Activated naive CD4-positive, alpha-beta T cell treated with anti-CD3 and anti-CD28 coated beads, Interleukin-2, amount 50 U/mL, for 24 hours (primary cell): ENCODE data around the gene HS6ST3.

Experiments used
- H3K27ac Mint-ChIP-seq: one replicate; pipeline ENCODE4 v1.8.0; 2021; ENCODE audit warnings: mild to moderate bottlenecking, mixed read lengths
- H3K27me3 Mint-ChIP-seq: one replicate; pipeline ENCODE4 v1.8.0; 2021; ENCODE audit warnings: mixed read lengths
- H3K36me3 Mint-ChIP-seq: one replicate; pipeline ENCODE4 v1.8.0; 2021; ENCODE audit warnings: mixed read lengths
- H3K4me1 Mint-ChIP-seq: one replicate; pipeline ENCODE4 v1.8.0; 2021; ENCODE audit warnings: mixed read lengths
- H3K4me3 Mint-ChIP-seq: one replicate; pipeline ENCODE4 v1.8.0; 2021; ENCODE audit warnings: mild to moderate bottlenecking, mixed read lengths
- H3K9me3 Mint-ChIP-seq: one replicate; pipeline ENCODE4 v1.8.0; 2021; ENCODE audit warnings: mixed read lengths

HS6ST3 gene

GRCh38 chr13:96783511-96783910 is 693.6 kb downstream of the HS6ST3 start:
- H3K4me3 Mint-ChIP-seq, result no peak overlapping the region
- H3K36me3 Mint-ChIP-seq, result no peaks in the 10 kb centered on the region
- no peaks in the 10 kb centered on the region for H3K4me1 Mint-ChIP-seq
- no peaks in the 10 kb centered on the region for H3K27me3 Mint-ChIP-seq
- peaks cover 19% of the 10 kb centered on the region for H3K9me3 Mint-ChIP-seq
- H3K27ac Mint-ChIP-seq, result no peak overlapping the region

GRCh38 chr13:96785986-96786385 is 696.1 kb downstream of the HS6ST3 start:
- Mint-ChIP-seq H3K4me3 (no peak overlapping the region), H3K9me3 (peaks cover 12% of the 10 kb centered on the region), H3K27ac (no peak overlapping the region), H3K4me1 (no peaks in the 10 kb centered on the region), H3K36me3 (no peaks in the 10 kb centered on the region), H3K27me3 (no peaks in the 10 kb centered on the region)

- Mint-ChIP-seq H3K27me3 (no peaks in the 10 kb centered on the region), H3K4me1 (no peaks in the 10 kb centered on the region), H3K9me3 (peaks cover 7% of the 10 kb centered on the region), H3K4me3 (no peak overlapping the region), H3K27ac (no peak overlapping the region), H3K36me3 (no peaks in the 10 kb centered on the region)
These were observed 702.3 kb downstream of the HS6ST3 start for GRCh38 chr13:96792188-96792587.

- H3K36me3 Mint-ChIP-seq, result no peaks in the 10 kb centered on the region
- no peaks in the 10 kb centered on the region for H3K27me3 Mint-ChIP-seq
- H3K9me3 Mint-ChIP-seq, result peaks cover 6% of the 10 kb centered on the region
- H3K4me3 Mint-ChIP-seq, result no peak overlapping the region
- H3K27ac Mint-ChIP-seq, result no peak overlapping the region
- no peaks in the 10 kb centered on the region for H3K4me1 Mint-ChIP-seq
These were observed 703.0 kb downstream of the HS6ST3 start for GRCh38 chr13:96792736-96793403.

- H3K36me3 Mint-ChIP-seq, result no peaks in the 10 kb centered on the region
These were observed 703.5 kb downstream of the HS6ST3 start for GRCh38 chr13:96793404-96793755.

GRCh38 chr13:96794669-96795068 is 704.8 kb downstream of the HS6ST3 start:
- H3K9me3 Mint-ChIP-seq, result no peaks in the 10 kb centered on the region
- H3K4me1 Mint-ChIP-seq, result no peaks in the 10 kb centered on the region
- no peak overlapping the region for H3K27ac Mint-ChIP-seq
- H3K36me3 Mint-ChIP-seq, result no peaks in the 10 kb centered on the region
- H3K4me3 Mint-ChIP-seq, result no peak overlapping the region
- H3K27me3 Mint-ChIP-seq, result no peaks in the 10 kb centered on the region

More at GRCh38 chr13:96793404-96793755, 703.5 kb downstream of the HS6ST3 start:
- H3K9me3 Mint-ChIP-seq, result peaks cover 1% of the 10 kb centered on the region
- H3K4me3 Mint-ChIP-seq, result no peak overlapping the region
- H3K27me3 Mint-ChIP-seq, result no peaks in the 10 kb centered on the region
- no peaks in the 10 kb centered on the region for H3K4me1 Mint-ChIP-seq
- H3K27ac Mint-ChIP-seq, result no peak overlapping the region

GRCh38 chr13:96795670-96796069 is 705.8 kb downstream of the HS6ST3 start:
- Mint-ChIP-seq H3K9me3 (no peaks in the 10 kb centered on the region), H3K36me3 (no peaks in the 10 kb centered on the region), H3K27ac (no peak overlapping the region), H3K4me1 (no peaks in the 10 kb centered on the region), H3K27me3 (no peaks in the 10 kb centered on the region), H3K4me3 (no peak overlapping the region)

GRCh38 chr13:96796091-96796633 is 706.3 kb downstream of the HS6ST3 start:
- no peaks in the 10 kb centered on the region for H3K27me3 Mint-ChIP-seq
- no peak overlapping the region for H3K4me3 Mint-ChIP-seq
- no peaks in the 10 kb centered on the region for H3K4me1 Mint-ChIP-seq
- no peaks in the 10 kb centered on the region for H3K9me3 Mint-ChIP-seq
- H3K36me3 Mint-ChIP-seq, result no peaks in the 10 kb centered on the region
- H3K27ac Mint-ChIP-seq, result no peak overlapping the region

- Mint-ChIP-seq H3K27ac (no peak overlapping the region), H3K36me3 (no peaks in the 10 kb centered on the region), H3K4me1 (no peaks in the 10 kb centered on the region), H3K27me3 (no peaks in the 10 kb centered on the region), H3K4me3 (no peak overlapping the region), H3K9me3 (no peaks in the 10 kb centered on the region)
These were observed 707.2 kb downstream of the HS6ST3 start for GRCh38 chr13:96797136-96797535.

- Mint-ChIP-seq H3K4me3 (no peak overlapping the region), H3K27me3 (no peaks in the 10 kb centered on the region), H3K36me3 (no peaks in the 10 kb centered on the region), H3K4me1 (no peaks in the 10 kb centered on the region), H3K9me3 (peaks cover 5% of the 10 kb centered on the region), H3K27ac (no peak overlapping the region)
These were observed 713.7 kb downstream of the HS6ST3 start for GRCh38 chr13:96803456-96804100.

- Mint-ChIP-seq H3K4me1 (no peaks in the 10 kb centered on the region), H3K27me3 (no peaks in the 10 kb centered on the region), H3K4me3 (no peak overlapping the region), H3K9me3 (peaks cover 5% of the 10 kb centered on the region), H3K36me3 (no peaks in the 10 kb centered on the region), H3K27ac (no peak overlapping the region)
These were observed 714.3 kb downstream of the HS6ST3 start for GRCh38 chr13:96804174-96804573.

- Mint-ChIP-seq H3K36me3 (no peaks in the 10 kb centered on the region), H3K4me3 (no peak overlapping the region), H3K4me1 (no peaks in the 10 kb centered on the region), H3K9me3 (peaks cover 5% of the 10 kb centered on the region), H3K27ac (no peak overlapping the region), H3K27me3 (no peaks in the 10 kb centered on the region)
These were observed 716.8 kb downstream of the HS6ST3 start for GRCh38 chr13:96806746-96807145.

- Mint-ChIP-seq H3K4me3 (no peak overlapping the region), H3K9me3 (peaks cover 6% of the 10 kb centered on the region)
These were observed 719.6 kb downstream of the HS6ST3 start for GRCh38 chr13:96809366-96810096.

GRCh38 chr13:96810104-96810503 is 720.2 kb downstream of the HS6ST3 start:
- H3K9me3 Mint-ChIP-seq, result peaks cover 12% of the 10 kb centered on the region
- no peaks in the 10 kb centered on the region for H3K36me3 Mint-ChIP-seq
- no peaks in the 10 kb centered on the region for H3K4me1 Mint-ChIP-seq
- no peak overlapping the region for H3K27ac Mint-ChIP-seq
- H3K4me3 Mint-ChIP-seq, result no peak overlapping the region
- no peaks in the 10 kb centered on the region for H3K27me3 Mint-ChIP-seq

More at GRCh38 chr13:96809366-96810096, 719.6 kb downstream of the HS6ST3 start:
- H3K27ac Mint-ChIP-seq, result no peak overlapping the region
- no peaks in the 10 kb centered on the region for H3K27me3 Mint-ChIP-seq
- no peaks in the 10 kb centered on the region for H3K4me1 Mint-ChIP-seq
- no peaks in the 10 kb centered on the region for H3K36me3 Mint-ChIP-seq

- no peaks in the 10 kb centered on the region for H3K4me1 Mint-ChIP-seq
- no peaks in the 10 kb centered on the region for H3K27me3 Mint-ChIP-seq
- no peaks in the 10 kb centered on the region for H3K36me3 Mint-ChIP-seq
- H3K27ac Mint-ChIP-seq, result no peak overlapping the region
- no peak overlapping the region for H3K4me3 Mint-ChIP-seq
- H3K9me3 Mint-ChIP-seq, result peaks cover 15% of the 10 kb centered on the region
These were observed 721.1 kb downstream of the HS6ST3 start for GRCh38 chr13:96811049-96811448.

GRCh38 chr13:96816261-96816660 is 726.4 kb downstream of the HS6ST3 start:
- H3K27ac Mint-ChIP-seq, result no peak overlapping the region
- H3K4me3 Mint-ChIP-seq, result no peak overlapping the region
- no peaks in the 10 kb centered on the region for H3K36me3 Mint-ChIP-seq
- no peaks in the 10 kb centered on the region for H3K27me3 Mint-ChIP-seq
- H3K4me1 Mint-ChIP-seq, result no peaks in the 10 kb centered on the region
- H3K9me3 Mint-ChIP-seq, result peaks cover 10% of the 10 kb centered on the region
